ENCODE data around the gene HASPIN.

Gene HASPIN

GRCh38 chr17:3723556-3724377 lies at the start of gene HASPIN:
Gene HASPIN (plus strand): TSS chr17:3723903. CDS start chr17:3723936, 33 bp downstream.
- DNase-seq (ENCODE audit: low read depth, low spot score) = peak; percentile 67

GRCh38 chr17:3675886-3676285 lies 47.8 kb upstream of the HASPIN start:
- DNase-seq (ENCODE audit: low read depth, low spot score) = no peak

GRCh38 chr17:3678095-3678820 lies 45.4 kb upstream of the HASPIN start:
- DNase-seq (ENCODE audit: low read depth, low spot score) = no peak

GRCh38 chr17:3678821-3679530 lies 44.7 kb upstream of the HASPIN start:
- DNase-seq (ENCODE audit: low read depth, low spot score) = no peak

GRCh38 chr17:3679531-3680126 lies 44.1 kb upstream of the HASPIN start:
- no peak for DNase-seq (ENCODE audit: low read depth, low spot score)

GRCh38 chr17:3681057-3681456 lies 42.6 kb upstream of the HASPIN start:
- DNase-seq (ENCODE audit: low read depth, low spot score) = no peak

GRCh38 chr17:3681565-3681964 lies 42.1 kb upstream of the HASPIN start:
- no peak for DNase-seq (ENCODE audit: low read depth, low spot score)

- no peak for DNase-seq (ENCODE audit: low read depth, low spot score)
Observed at GRCh38 chr17:3682033-3682432, 41.7 kb upstream of the HASPIN start.

GRCh38 chr17:3683054-3683511 lies 40.6 kb upstream of the HASPIN start:
- no peak for DNase-seq (ENCODE audit: low read depth, low spot score)

- DNase-seq (ENCODE audit: low read depth, low spot score) = no peak
Observed at GRCh38 chr17:3685174-3685573, 38.5 kb upstream of the HASPIN start.

GRCh38 chr17:3688027-3688553 lies 35.6 kb upstream of the HASPIN start:
- DNase-seq (ENCODE audit: low read depth, low spot score) = no peak

- no peak for DNase-seq (ENCODE audit: low read depth, low spot score)
Observed at GRCh38 chr17:3688852-3689261, 34.8 kb upstream of the HASPIN start.

GRCh38 chr17:3689262-3690093 lies 34.2 kb upstream of the HASPIN start:
- no peak for DNase-seq (ENCODE audit: low read depth, low spot score)

GRCh38 chr17:3690094-3690715 lies 33.5 kb upstream of the HASPIN start:
- DNase-seq (ENCODE audit: low read depth, low spot score) = no peak

- DNase-seq (ENCODE audit: low read depth, low spot score) = no peak
Observed at GRCh38 chr17:3691617-3692067, 32.1 kb upstream of the HASPIN start.

GRCh38 chr17:3692346-3692745 lies 31.4 kb upstream of the HASPIN start:
- no peak for DNase-seq (ENCODE audit: low read depth, low spot score)

GRCh38 chr17:3693141-3693540 lies 30.6 kb upstream of the HASPIN start:
- DNase-seq (ENCODE audit: low read depth, low spot score) = no peak

GRCh38 chr17:3693829-3694231 lies 29.9 kb upstream of the HASPIN start:
- DNase-seq (ENCODE audit: low read depth, low spot score) = no peak

GRCh38 chr17:3695129-3695722 lies 28.5 kb upstream of the HASPIN start:
- DNase-seq (ENCODE audit: low read depth, low spot score) = no peak

Data from smooth muscle cell of the brain vasculature (primary cell).